ENCODE data around the gene IGSF3. TPM values are rescaled to one million over a fixed set of nuclear protein-coding genes. Genes with fewer than 3 reads are reported as not detected.

The IGSF3 gene
- total and polyA plus RNA-seq, 2 experiments from 2014 or later = 8.8 to 34.0 TPM

DNA sequence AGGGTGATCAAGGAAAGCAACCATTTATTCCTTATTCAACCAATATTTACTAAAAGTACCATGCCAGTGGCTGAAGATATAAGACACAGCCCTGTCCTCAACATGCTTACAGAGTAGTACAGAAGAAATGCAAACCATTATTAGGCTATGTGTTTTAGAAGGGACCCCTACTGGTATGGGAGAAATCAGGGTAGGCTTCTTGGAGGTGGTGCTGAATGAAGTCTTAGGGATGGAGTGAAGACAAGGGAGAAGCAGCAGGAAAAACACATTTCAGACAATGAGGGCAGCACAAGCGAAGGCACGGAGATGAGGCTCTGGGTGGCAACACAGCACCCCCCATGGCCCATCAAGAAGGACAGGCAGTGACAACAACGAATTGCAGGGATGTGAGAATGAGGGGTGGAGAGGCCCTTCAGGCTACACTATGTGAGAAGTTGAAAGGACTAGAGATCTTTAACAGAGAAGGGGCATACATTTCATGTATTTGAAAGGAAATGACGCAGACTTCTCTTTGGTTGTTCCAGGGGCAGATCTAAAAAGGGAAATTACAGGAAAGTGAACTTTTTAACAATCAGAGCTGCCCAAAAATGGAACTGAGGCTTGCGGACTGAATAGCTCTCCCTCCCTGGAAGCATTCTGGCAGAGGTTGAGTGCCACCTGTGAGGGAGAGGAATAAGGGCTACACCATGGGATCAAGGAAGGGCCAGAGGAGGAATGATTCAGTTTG is 79.9 kb downstream of the IGSF3 start:
- TF ChIP-seq EZH2 (IDR thresholded peaks at IDR 0.05; ENCODE audit: borderline replicate concordance) = no peak
- TF ChIP-seq, protein P1, sequence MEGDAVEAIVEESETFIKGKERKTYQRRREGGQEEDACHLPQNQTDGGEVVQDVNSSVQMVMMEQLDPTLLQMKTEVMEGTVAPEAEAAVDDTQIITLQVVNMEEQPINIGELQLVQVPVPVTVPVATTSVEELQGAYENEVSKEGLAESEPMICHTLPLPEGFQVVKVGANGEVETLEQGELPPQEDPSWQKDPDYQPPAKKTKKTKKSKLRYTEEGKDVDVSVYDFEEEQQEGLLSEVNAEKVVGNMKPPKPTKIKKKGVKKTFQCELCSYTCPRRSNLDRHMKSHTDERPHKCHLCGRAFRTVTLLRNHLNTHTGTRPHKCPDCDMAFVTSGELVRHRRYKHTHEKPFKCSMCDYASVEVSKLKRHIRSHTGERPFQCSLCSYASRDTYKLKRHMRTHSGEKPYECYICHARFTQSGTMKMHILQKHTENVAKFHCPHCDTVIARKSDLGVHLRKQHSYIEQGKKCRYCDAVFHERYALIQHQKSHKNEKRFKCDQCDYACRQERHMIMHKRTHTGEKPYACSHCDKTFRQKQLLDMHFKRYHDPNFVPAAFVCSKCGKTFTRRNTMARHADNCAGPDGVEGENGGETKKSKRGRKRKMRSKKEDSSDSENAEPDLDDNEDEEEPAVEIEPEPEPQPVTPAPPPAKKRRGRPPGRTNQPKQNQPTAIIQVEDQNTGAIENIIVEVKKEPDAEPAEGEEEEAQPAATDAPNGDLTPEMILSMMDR (IDR thresholded peaks at IDR 0.05; ENCODE audit: poor library complexity) = no peak
- no peak for TF ChIP-seq EZH2phosphoT487 (IDR thresholded peaks at IDR 0.05; ENCODE audit: low read depth, severe bottlenecking, unreplicated experiment)
- Histone ChIP-seq H3K27me3 (no peaks in the 10 kb centered on the region), H3K4me1 (ENCODE audit: insufficient read depth) (peaks cover 5% of the 10 kb centered on the region), H2AFZ (no peak overlapping the region), H3K4me3 (no peak overlapping the region), H3K9me3 (ENCODE audit: low read depth) (no peaks in the 10 kb centered on the region), H3K27ac (no peak overlapping the region), H3K9me2 (replicated peaks; ENCODE audit: insufficient read depth) (no peaks in the 10 kb centered on the region), H3K36me3 (replicated peaks; ENCODE audit: insufficient read depth, low read depth) (no peaks in the 10 kb centered on the region), H3K4me2 (no peak overlapping the region), H3K79me2 (no peaks in the 10 kb centered on the region), H4K20me1 (ENCODE audit: insufficient read depth, poor library complexity, severe bottlenecking) (no peaks in the 10 kb centered on the region)
- DNase-seq (ENCODE audit: low spot score) = no peak
- WGBS (ENCODE audit: low lambda C conversion rate, missing lambda C conversion rate) = 96% methylated on average over 5 of the region's 5 CpGs

DNA sequence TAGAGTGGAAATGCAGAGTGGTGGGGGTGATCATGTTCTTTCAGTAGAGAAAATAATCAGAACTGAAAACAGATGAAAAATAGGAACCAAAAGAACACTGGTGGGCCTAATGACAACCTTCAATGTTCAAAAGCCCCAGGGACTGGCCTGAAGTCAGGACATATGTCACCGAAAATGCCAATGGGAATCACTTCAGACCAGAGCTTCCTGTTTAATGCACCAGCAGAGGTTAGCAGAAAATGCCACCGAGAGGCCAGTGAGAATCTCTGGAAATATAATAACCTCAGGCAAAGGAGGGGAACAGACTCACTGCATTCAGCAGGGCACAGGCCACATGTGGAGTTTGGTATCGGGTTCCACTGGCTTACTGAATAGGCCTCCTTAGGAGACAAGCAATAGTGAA is 80.8 kb downstream of the IGSF3 start:
- Histone ChIP-seq H3K9me2 (replicated peaks; ENCODE audit: insufficient read depth) (no peaks in the 10 kb centered on the region), H3K4me2 (no peak overlapping the region), H3K36me3 (replicated peaks; ENCODE audit: insufficient read depth, low read depth) (no peaks in the 10 kb centered on the region), H4K20me1 (ENCODE audit: insufficient read depth, poor library complexity, severe bottlenecking) (no peaks in the 10 kb centered on the region), H3K27me3 (no peaks in the 10 kb centered on the region), H3K27ac (no peak overlapping the region), H3K4me1 (ENCODE audit: insufficient read depth) (no peaks in the 10 kb centered on the region), H2AFZ (no peak overlapping the region), H3K79me2 (no peaks in the 10 kb centered on the region), H3K9me3 (ENCODE audit: low read depth) (no peaks in the 10 kb centered on the region), H3K4me3 (no peak overlapping the region)
- TF ChIP-seq EZH2phosphoT487 (IDR thresholded peaks at IDR 0.05; ENCODE audit: low read depth, severe bottlenecking, unreplicated experiment) (no peak), EZH2 (IDR thresholded peaks at IDR 0.05; ENCODE audit: borderline replicate concordance) (no peak)
- TF ChIP-seq, protein P1 (IDR thresholded peaks at IDR 0.05; ENCODE audit: poor library complexity) = no peak
- WGBS (ENCODE audit: low lambda C conversion rate, missing lambda C conversion rate) = 70% methylated on average over 3 of the region's 3 CpGs
- no peak for DNase-seq (ENCODE audit: low spot score)

DNA sequence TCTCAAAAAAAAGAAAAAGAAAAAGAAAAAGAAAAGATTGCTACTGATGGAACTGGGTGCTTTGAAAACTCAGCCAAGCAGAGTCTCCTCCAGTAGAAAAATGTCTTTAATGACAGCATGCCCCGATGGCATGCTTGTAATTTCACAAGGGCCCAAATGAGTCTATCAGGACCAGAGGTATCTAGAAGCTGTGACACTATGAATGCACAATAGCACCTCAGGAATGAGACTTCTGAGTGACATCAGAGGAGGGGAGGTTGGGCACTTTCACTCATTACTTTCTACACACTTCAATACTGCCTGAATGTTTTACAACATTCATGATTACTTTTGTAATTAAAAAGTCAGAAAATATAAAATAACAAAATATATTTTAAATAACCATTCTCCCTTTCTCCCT is 81.6 kb downstream of the IGSF3 start:
- no peaks in the 10 kb centered on the region for H3K79me2 ChIP-seq
- H3K36me3 ChIP-seq (replicated peaks; ENCODE audit: insufficient read depth, low read depth) = no peaks in the 10 kb centered on the region
- no peaks in the 10 kb centered on the region for H3K27me3 ChIP-seq
- H3K9me2 ChIP-seq (replicated peaks; ENCODE audit: insufficient read depth) = no peaks in the 10 kb centered on the region
- H3K9me3 ChIP-seq (ENCODE audit: low read depth) = no peaks in the 10 kb centered on the region
- H4K20me1 ChIP-seq (ENCODE audit: insufficient read depth, poor library complexity, severe bottlenecking) = no peaks in the 10 kb centered on the region
- TF ChIP-seq EZH2 (IDR thresholded peaks at IDR 0.05; ENCODE audit: borderline replicate concordance) = no peak
- no peak for TF ChIP-seq EZH2phosphoT487 (IDR thresholded peaks at IDR 0.05; ENCODE audit: low read depth, severe bottlenecking, unreplicated experiment)
- TF ChIP-seq, protein P1 (IDR thresholded peaks at IDR 0.05; ENCODE audit: poor library complexity) = no peak
- H3K4me1 ChIP-seq (ENCODE audit: insufficient read depth) = no peaks in the 10 kb centered on the region
- 94% methylated on average over 1 of the region's 1 CpG for WGBS (ENCODE audit: low lambda C conversion rate, missing lambda C conversion rate)
- no peak for DNase-seq (ENCODE audit: low spot score)
- no peak overlapping the region for H3K4me3 ChIP-seq
- H2AFZ ChIP-seq = no peak overlapping the region
- H3K27ac ChIP-seq = no peak overlapping the region
- H3K4me2 ChIP-seq = no peak overlapping the region
